Neural cell (in vitro differentiated cells): ENCODE data around the gene NFE2L1. TPM values are rescaled to one million over a fixed set of nuclear protein-coding genes. Genes with fewer than 3 reads are reported as not detected.

ENCODE experiments used
- H2AFZ ChIP-seq: fragments of 200-600, 300-800 bp; sonication (generic), shearing (Covaris generic); 2 replicates; pipeline ENCODE4 v1.6.0; 2014; ENCODE audit warnings: low read depth, mild to moderate bottlenecking, antibody characterized with exemption, low read length, moderate library complexity
- H3F3A ChIP-seq: fragments of 200-600 bp; shearing (Covaris generic); 2 replicates; pipeline ENCODE4 v1.6.1; 2016; ENCODE audit warnings: mild to moderate bottlenecking, moderate library complexity, mixed read lengths, antibody characterized with exemption, low read length; ENCODE audit not compliant: insufficient read depth, poor library complexity, severe bottlenecking
- H3K27ac ChIP-seq: fragments of 200-600, 300-800 bp; sonication (generic), shearing (Covaris generic); 2 replicates; pipeline ENCODE4 v1.5.1; 2014; ENCODE audit warnings: mild to moderate bottlenecking, low read length, moderate library complexity
- H3K27me3 ChIP-seq: fragments of 300-800, 200-600 bp; sonication (generic), shearing (Covaris generic); 2 replicates; pipeline ENCODE4 v1.6.0; 2014; ENCODE audit warnings: mild to moderate bottlenecking, low read depth, low read length, moderate library complexity; ENCODE audit not compliant: insufficient read depth
- H3K36me3 ChIP-seq: fragments of 300-800, 200-600 bp; sonication (generic), shearing (Covaris generic); 2 replicates; pipeline ENCODE4 v1.5.1; 2014; ENCODE audit warnings: mild to moderate bottlenecking, antibody characterized with exemption, low read length, moderate library complexity; ENCODE audit not compliant: insufficient read depth
- H3K4me2 ChIP-seq: fragments of 300-800, 200-600 bp; sonication (generic), shearing (Covaris generic); 2 replicates; pipeline ENCODE4 v1.6.0; 2014; ENCODE audit warnings: mild to moderate bottlenecking, low read length
- H3K4me3 ChIP-seq: fragments of 300-800, 200-600 bp; sonication (generic), shearing (Covaris generic); 2 replicates; pipeline ENCODE4 v1.5.1; 2014; ENCODE audit warnings: mild to moderate bottlenecking, low read length, moderate library complexity
- H3K79me2 ChIP-seq: fragments of 200-600 bp; shearing (Covaris generic); replicated peaks from 2 replicates; pipeline ENCODE4 v1.6.0; 2014; ENCODE audit warnings: mild to moderate bottlenecking, low read length, moderate library complexity; ENCODE audit not compliant: insufficient read depth
- H3K9ac ChIP-seq: fragments of 300-800, 200-600 bp; sonication (generic), shearing (Covaris generic); 2 replicates; pipeline ENCODE4 v1.6.1; 2016; ENCODE audit warnings: mild to moderate bottlenecking, low read length, mixed read lengths
- H3K9me2 ChIP-seq: fragments of 200-600 bp; shearing (Covaris generic); 2 replicates; pipeline ENCODE4 v1.6.1; 2016; ENCODE audit warnings: mild to moderate bottlenecking, low read length, mixed read lengths; ENCODE audit not compliant: insufficient read depth
- H3K9me3 ChIP-seq: fragments of 200-600, 300-800 bp; sonication (generic), shearing (Covaris generic); 2 replicates; pipeline ENCODE4 v1.6.1; 2016; ENCODE audit warnings: mild to moderate bottlenecking, mixed run types, low read length, moderate library complexity, mixed read lengths
- H4K20me1 ChIP-seq: fragments of 200-600 bp; shearing (Covaris generic); 2 replicates; pipeline ENCODE4 v1.6.1; 2016; ENCODE audit warnings: mild to moderate bottlenecking, mixed run types; ENCODE audit not compliant: insufficient read depth
- CTCF ChIP-seq: fragments of 450-650 bp; IDR thresholded peaks from 2 replicates; pipeline ENCODE4 v1.5.1; 2014; ENCODE audit warnings: antibody characterized with exemption, mild to moderate bottlenecking, moderate library complexity; ENCODE audit not compliant: poor library complexity, severe bottlenecking
- EP300 ChIP-seq: fragments of 450-650 bp; conservative IDR thresholded peaks from 2 replicates; pipeline ENCODE4 v1.6.1; 2014; ENCODE audit warnings: antibody characterized with exemption, mild to moderate bottlenecking, moderate library complexity; ENCODE audit not compliant: poor library complexity, severe bottlenecking
- EZH2 ChIP-seq: fragments of 200-600, 300-800 bp; shearing (Covaris generic), sonication (generic); IDR thresholded peaks from 2 replicates; pipeline ENCODE4 v1.6.1; 2014; ENCODE audit warnings: antibody characterized with exemption, low read length, borderline replicate concordance, mild to moderate bottlenecking; ENCODE audit not compliant: insufficient read depth, poor library complexity, severe bottlenecking
- MXI1 ChIP-seq: fragments of 450-650 bp; conservative IDR thresholded peaks from 2 replicates; pipeline ENCODE4 v1.6.1; 2014; ENCODE audit warnings: antibody characterized with exemption, mild to moderate bottlenecking; ENCODE audit not compliant: poor library complexity, severe bottlenecking
- POLR2AphosphoS5 ChIP-seq: IDR thresholded peaks from 2 replicates; pipeline ENCODE4 v1.6.1; 2012
- RAD21 ChIP-seq: fragments of 450-650 bp; conservative IDR thresholded peaks from 2 replicates; pipeline ENCODE4 v1.6.1; 2014; ENCODE audit warnings: antibody characterized with exemption, mild to moderate bottlenecking, moderate library complexity
- REST ChIP-seq: IDR thresholded peaks from 2 replicates; pipeline ENCODE4 v1.6.1; 2012; ENCODE audit warnings: borderline replicate concordance
- SMC3 ChIP-seq: fragments of 450-650 bp; conservative IDR thresholded peaks from 2 replicates; pipeline ENCODE4 v1.6.1; 2014; ENCODE audit warnings: antibody characterized with exemption, mild to moderate bottlenecking, moderate library complexity; ENCODE audit not compliant: poor library complexity
- TAF1 ChIP-seq: IDR thresholded peaks from 2 replicates; pipeline ENCODE4 v1.6.1; 2012; ENCODE audit warnings: low read depth
- polyA plus RNA-seq: library from polyadenylated mRNA; depleted of rRNA; stranded (reverse); fragments of >200 nt; gene quantifications from 2 replicates; pipeline ENCODE4 v1.2.3, GENCODE V29; 2014

The NFE2L1 gene
- polyA plus RNA-seq, 1 donor from 2014 or later, result 48.4 TPM

- Histone ChIP-seq H3K4me2 (peak overlapping the region; percentile 88), H3K9ac (peak overlapping the region; percentile 73), H3K27ac (peak overlapping the region; percentile 89), H2AFZ (no peak overlapping the region), H3K9me2 (no peaks in the 10 kb centered on the region), H3K9me3 (no peaks in the 10 kb centered on the region), H3K27me3 (no peaks in the 10 kb centered on the region), H3F3A (no peaks in the 10 kb centered on the region), H3K4me3 (peak overlapping the region; percentile 85), H4K20me1 (peaks cover 9% of the 10 kb centered on the region), H3K36me3 (no peaks in the 10 kb centered on the region), H3K79me2 (peaks cover 61% of the 10 kb centered on the region)
- TF ChIP-seq EZH2 (no peak), TAF1 (no peak), SMC3 (no peak)
Observed at GRCh38 chr17:48052956-48053757, 5.0 kb downstream of the NFE2L1 start.

- H3K9me2 ChIP-seq, result no peaks in the 10 kb centered on the region
Observed at GRCh38 chr17:48053758-48054237, 5.6 kb downstream of the NFE2L1 start.

More at GRCh38 chr17:48053758-48054237, 5.6 kb downstream of the NFE2L1 start:
- Histone ChIP-seq H3K9ac (peak overlapping the region; percentile 73), H3K79me2 (peaks cover 60% of the 10 kb centered on the region), H3K4me3 (peak overlapping the region; percentile 85), H2AFZ (peak overlapping the region; percentile 14), H3K4me2 (peak overlapping the region; percentile 88), H3K36me3 (no peaks in the 10 kb centered on the region), H3K27me3 (no peaks in the 10 kb centered on the region), H3K27ac (peak overlapping the region; percentile 89), H3F3A (no peaks in the 10 kb centered on the region), H4K20me1 (peaks cover 9% of the 10 kb centered on the region), H3K9me3 (no peaks in the 10 kb centered on the region)
- no peak for TF ChIP-seq POLR2AphosphoS5
- TF ChIP-seq MXI1, result no peak
- TF ChIP-seq EP300, result no peak
- no peak for TF ChIP-seq RAD21
- no peak for TF ChIP-seq CTCF
- TF ChIP-seq REST, result no peak
- TF ChIP-seq TAF1, result no peak
- no peak for TF ChIP-seq SMC3
- TF ChIP-seq EZH2, result no peak
